SK-N-SH treated with all-trans-retinoic acid at 6 μM for 48 hours (cell line): ENCODE results near the gene DCXR.

ENCODE experiments used
- ISL1 ChIP-seq: fragments of 250-450 bp; sonication (Bioruptor Pico); IDR thresholded peaks from 2 replicates; pipeline ENCODE4 v2.1.2; 2022; ENCODE audit warnings: mild to moderate bottlenecking, moderate library complexity
- TF ChIP-seq, protein P1 (sequence below): fragments of 250-450 bp; sonication (Bioruptor Pico); IDR thresholded peaks from 2 replicates; pipeline ENCODE4 v1.8.0; 2020; ENCODE audit warnings: mild to moderate bottlenecking, moderate library complexity, borderline replicate concordance

DNA sequence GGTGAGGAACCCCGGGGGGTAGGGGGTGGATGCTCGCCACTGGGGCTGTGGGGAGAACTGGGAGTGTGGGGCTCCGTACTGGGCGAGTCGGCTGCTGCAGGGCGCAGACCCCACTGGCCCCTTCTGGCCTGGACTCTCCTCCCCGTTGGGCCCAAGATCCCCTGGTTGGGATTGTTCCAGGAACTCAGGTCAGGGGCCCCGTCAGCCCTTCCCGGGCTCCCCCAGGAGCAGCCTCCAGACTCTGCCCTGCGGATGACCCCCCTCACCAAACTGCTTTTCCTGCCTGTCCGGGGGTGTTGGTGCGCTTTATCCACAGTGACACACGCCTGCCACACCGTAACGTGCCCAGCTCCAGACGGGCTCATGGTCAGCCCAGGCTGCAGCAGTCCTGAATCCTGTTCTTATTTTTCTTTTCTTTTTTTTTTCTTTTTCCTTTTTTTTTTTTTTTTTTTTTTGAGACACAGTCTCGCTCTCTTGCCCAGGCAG lies 35.9 kb downstream of the DCXR start:
- TF ChIP-seq, protein P1, sequence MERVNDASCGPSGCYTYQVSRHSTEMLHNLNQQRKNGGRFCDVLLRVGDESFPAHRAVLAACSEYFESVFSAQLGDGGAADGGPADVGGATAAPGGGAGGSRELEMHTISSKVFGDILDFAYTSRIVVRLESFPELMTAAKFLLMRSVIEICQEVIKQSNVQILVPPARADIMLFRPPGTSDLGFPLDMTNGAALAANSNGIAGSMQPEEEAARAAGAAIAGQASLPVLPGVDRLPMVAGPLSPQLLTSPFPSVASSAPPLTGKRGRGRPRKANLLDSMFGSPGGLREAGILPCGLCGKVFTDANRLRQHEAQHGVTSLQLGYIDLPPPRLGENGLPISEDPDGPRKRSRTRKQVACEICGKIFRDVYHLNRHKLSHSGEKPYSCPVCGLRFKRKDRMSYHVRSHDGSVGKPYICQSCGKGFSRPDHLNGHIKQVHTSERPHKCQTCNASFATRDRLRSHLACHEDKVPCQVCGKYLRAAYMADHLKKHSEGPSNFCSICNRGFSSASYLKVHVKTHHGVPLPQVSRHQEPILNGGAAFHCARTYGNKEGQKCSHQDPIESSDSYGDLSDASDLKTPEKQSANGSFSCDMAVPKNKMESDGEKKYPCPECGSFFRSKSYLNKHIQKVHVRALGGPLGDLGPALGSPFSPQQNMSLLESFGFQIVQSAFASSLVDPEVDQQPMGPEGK = no peak
- TF ChIP-seq ISL1 (CRISPR knock-in tag) = no peak
